ENCODE results near the gene HSD11B1L.

DNA sequence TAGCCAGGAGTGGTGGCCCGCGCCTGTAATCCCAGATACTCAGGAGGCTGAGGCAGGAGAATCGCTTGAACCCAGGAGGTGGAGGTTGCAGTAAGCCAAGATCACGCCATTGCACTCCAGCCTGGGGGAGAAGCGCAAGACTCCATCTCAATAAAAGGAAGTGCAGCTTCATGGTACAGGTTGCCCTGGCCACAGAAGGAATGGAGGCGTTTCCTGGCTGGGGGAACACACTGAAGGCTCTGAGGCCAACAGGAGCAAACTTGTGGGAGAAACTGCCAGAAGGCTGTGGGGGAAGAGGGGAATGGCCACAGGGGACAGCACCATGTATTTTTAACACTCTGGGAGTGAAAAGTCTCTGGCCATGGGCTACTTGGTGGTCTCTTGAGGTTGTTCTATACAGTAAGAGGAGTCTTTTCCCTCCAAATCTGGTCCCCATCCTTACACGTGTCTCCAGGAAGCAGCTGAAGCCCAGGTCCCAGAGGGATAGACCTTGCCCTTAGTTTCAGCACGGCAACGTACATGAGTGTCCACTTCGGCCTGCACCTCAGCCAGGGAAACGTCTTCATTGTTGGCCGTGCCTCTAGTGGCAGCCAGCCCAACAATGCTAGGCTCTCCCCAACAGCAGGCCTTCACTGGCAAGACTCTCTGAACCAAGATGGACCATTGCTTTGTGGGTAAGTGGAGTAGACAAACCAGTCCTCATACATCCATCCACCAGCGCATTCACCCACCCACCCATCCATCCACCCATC is 7.9 kb upstream of the HSD11B1L start:
- TF ChIP-seq, protein P1, sequence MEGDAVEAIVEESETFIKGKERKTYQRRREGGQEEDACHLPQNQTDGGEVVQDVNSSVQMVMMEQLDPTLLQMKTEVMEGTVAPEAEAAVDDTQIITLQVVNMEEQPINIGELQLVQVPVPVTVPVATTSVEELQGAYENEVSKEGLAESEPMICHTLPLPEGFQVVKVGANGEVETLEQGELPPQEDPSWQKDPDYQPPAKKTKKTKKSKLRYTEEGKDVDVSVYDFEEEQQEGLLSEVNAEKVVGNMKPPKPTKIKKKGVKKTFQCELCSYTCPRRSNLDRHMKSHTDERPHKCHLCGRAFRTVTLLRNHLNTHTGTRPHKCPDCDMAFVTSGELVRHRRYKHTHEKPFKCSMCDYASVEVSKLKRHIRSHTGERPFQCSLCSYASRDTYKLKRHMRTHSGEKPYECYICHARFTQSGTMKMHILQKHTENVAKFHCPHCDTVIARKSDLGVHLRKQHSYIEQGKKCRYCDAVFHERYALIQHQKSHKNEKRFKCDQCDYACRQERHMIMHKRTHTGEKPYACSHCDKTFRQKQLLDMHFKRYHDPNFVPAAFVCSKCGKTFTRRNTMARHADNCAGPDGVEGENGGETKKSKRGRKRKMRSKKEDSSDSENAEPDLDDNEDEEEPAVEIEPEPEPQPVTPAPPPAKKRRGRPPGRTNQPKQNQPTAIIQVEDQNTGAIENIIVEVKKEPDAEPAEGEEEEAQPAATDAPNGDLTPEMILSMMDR (IDR thresholded peaks at IDR 0.05), result no peak
- TF ChIP-seq POLR2A (IDR thresholded peaks at IDR 0.05), result no peak

Data from adrenal gland (tissue), 5 donors.